Mesenchymal stem cell (in vitro differentiated cells and primary cell): Measurements from ENCODE around the gene RABL6.
"Not testable (repeated sequence)": the region's sequence is repeated elsewhere in the genome, so short reads cannot be mapped to it uniquely, and the experiment has no call there.

ENCODE experiments used
- DNase-seq: peaks from one replicate; pipeline ENCODE4 v3.0.0-alpha.2; 2013
- H2AFZ ChIP-seq: one replicate; pipeline ENCODE4 v1.6.1; 2013; ENCODE audit warnings: low read depth, mild to moderate bottlenecking, control low read depth, inconsistent platforms, low read length, moderate library complexity
- H2AK5ac ChIP-seq: 2 replicates; pipeline ENCODE4 v1.6.1; 2013; ENCODE audit warnings: low read length, moderate library complexity, mild to moderate bottlenecking, inconsistent platforms; ENCODE audit not compliant: severe bottlenecking
- H2BK120ac ChIP-seq: one replicate; pipeline ENCODE4 v1.6.1; 2013; ENCODE audit warnings: low read depth, mild to moderate bottlenecking, inconsistent platforms, low read length, moderate library complexity
- H2BK12ac ChIP-seq, 2 experiments: one replicate each; pipeline ENCODE4 v1.6.1; 2013; ENCODE audit warnings: inconsistent platforms in 2 of 2, low read length in 2 of 2, mild to moderate bottlenecking in 2 of 2, moderate library complexity in 2 of 2, control low read depth in 1 of 2
- H2BK15ac ChIP-seq: one replicate; pipeline ENCODE4 v1.6.1; 2013; ENCODE audit warnings: mild to moderate bottlenecking, low read depth, inconsistent platforms; ENCODE audit not compliant: poor library complexity, severe bottlenecking
- H2BK5ac ChIP-seq: 2 replicates; pipeline ENCODE4 v1.6.1; 2013; ENCODE audit warnings: low read depth, mild to moderate bottlenecking, low read length, control low read depth, inconsistent platforms; ENCODE audit not compliant: poor library complexity, severe bottlenecking
- H3K14ac ChIP-seq, 2 experiments: one replicate each; pipeline ENCODE4 v1.6.1; 2013; ENCODE audit warnings: inconsistent platforms in 2 of 2, low read length in 2 of 2, control low read depth in 1 of 2, mild to moderate bottlenecking in 1 of 2, moderate library complexity in 1 of 2
- H3K18ac ChIP-seq, 2 experiments: one replicate each; pipeline ENCODE4 v1.6.1; 2013; ENCODE audit warnings: inconsistent platforms in 2 of 2, low read length in 2 of 2, control low read depth in 1 of 2, low read depth in 1 of 2, mild to moderate bottlenecking in 1 of 2
- H3K23ac ChIP-seq, 2 experiments: one replicate each; pipeline ENCODE4 v1.6.1; 2013; ENCODE audit warnings: inconsistent platforms in 2 of 2, low read length in 2 of 2, mild to moderate bottlenecking in 2 of 2, moderate library complexity in 2 of 2, control low read depth in 1 of 2
- H3K27ac ChIP-seq: 2 replicates; pipeline ENCODE4 v1.5.1; 2013; ENCODE audit warnings: mild to moderate bottlenecking, moderate library complexity, low read length, control low read depth, inconsistent platforms; ENCODE audit not compliant: poor library complexity, severe bottlenecking
- H3K27me3 ChIP-seq, 2 experiments: 2 replicates each; pipeline versions ENCODE4 v1.6.1 to v1.7.0; 2013; ENCODE audit warnings: low read length in 2 of 2, mild to moderate bottlenecking in 2 of 2, moderate library complexity in 2 of 2, control low read depth in 1 of 2, inconsistent platforms in 1 of 2; ENCODE audit not compliant: control insufficient read depth in 1 of 2, insufficient read depth in 1 of 2
- H3K36me3 ChIP-seq, 2 experiments: 2 replicates each; pipeline versions ENCODE4 v1.6.1 to v1.7.0; 2013; ENCODE audit warnings: low read length in 2 of 2, control low read depth in 1 of 2, inconsistent platforms in 1 of 2, low read depth in 1 of 2, mild to moderate bottlenecking in 1 of 2; ENCODE audit not compliant: insufficient read depth in 2 of 2, control insufficient read depth in 1 of 2
- H3K4ac ChIP-seq, 2 experiments: one replicate each; pipeline ENCODE4 v1.6.1; 2013; ENCODE audit warnings: inconsistent platforms in 2 of 2, low read length in 2 of 2, mild to moderate bottlenecking in 2 of 2, moderate library complexity in 2 of 2, control low read depth in 1 of 2, low read depth in 1 of 2
- H3K4me1 ChIP-seq: 2 replicates; pipeline ENCODE4 v1.6.1; 2013; ENCODE audit warnings: low read depth, low read length, control low read depth; ENCODE audit not compliant: control insufficient read depth, insufficient read depth
- H3K4me2 ChIP-seq: 2 replicates; pipeline ENCODE4 v1.6.1; 2013; ENCODE audit warnings: low read length, mild to moderate bottlenecking, inconsistent platforms; ENCODE audit not compliant: poor library complexity, severe bottlenecking
- H3K4me3 ChIP-seq, 2 experiments: 2 replicates each; pipeline versions ENCODE4 v1.5.1 to v1.7.0; 2013; ENCODE audit warnings: low read length in 2 of 2, mild to moderate bottlenecking in 2 of 2, control low read depth in 1 of 2, low read depth in 1 of 2; ENCODE audit not compliant: insufficient read depth in 1 of 2
- H3K79me1 ChIP-seq: replicated peaks from 2 replicates; pipeline ENCODE4 v1.6.1; 2013; ENCODE audit warnings: mild to moderate bottlenecking, control low read depth, low read length, inconsistent platforms; ENCODE audit not compliant: poor library complexity, severe bottlenecking
- H3K9ac ChIP-seq: 2 replicates; pipeline ENCODE4 v1.7.0; 2013; ENCODE audit warnings: mild to moderate bottlenecking, low read length, moderate library complexity
- H3K9me3 ChIP-seq: 2 replicates; pipeline ENCODE4 v1.7.0; 2013; ENCODE audit warnings: mild to moderate bottlenecking, low read length; ENCODE audit not compliant: control insufficient read depth
- H4K8ac ChIP-seq: one replicate; pipeline ENCODE4 v1.6.1; 2013; ENCODE audit warnings: inconsistent platforms, mild to moderate bottlenecking, low read length, moderate library complexity
- H4K91ac ChIP-seq: one replicate; pipeline ENCODE4 v1.6.1; 2013; ENCODE audit warnings: mild to moderate bottlenecking, low read length, inconsistent platforms
- WGBS: methylation state at CpG from one replicate; pipeline ENCODE4 v1.1.7; 2013; ENCODE audit warnings: mixed read lengths; 5-methylcytosine and 5-hydroxymethylcytosine counted together

Gene RABL6

GRCh38 chr9:136865041-136865767 lies 57.5 kb downstream of the RABL6 start:
- no peak overlapping the region for H3K4ac ChIP-seq
- H3K9ac ChIP-seq: peak overlapping the region; percentile 75
- no peaks in the 10 kb centered on the region for H3K9me3 ChIP-seq
- no peak overlapping the region for H2BK15ac ChIP-seq
- H2BK120ac ChIP-seq: no peak overlapping the region
- WGBS: 67% methylated on average over 11 of the region's 11 CpGs
- H4K91ac ChIP-seq: peak overlapping the region; percentile 44
- H3K4me2 ChIP-seq: peak overlapping the region; percentile 83
- H3K27me3 ChIP-seq: no peaks in the 10 kb centered on the region
- no peak overlapping the region for H3K27ac ChIP-seq
- H3K14ac ChIP-seq: no peak overlapping the region
- peaks cover 46 to 48% of the 10 kb centered on the region in 2 experiments for H3K36me3 ChIP-seq
- peaks cover 25% of the 10 kb centered on the region for H3K79me1 ChIP-seq
- peak overlapping the region in 1 of 2 experiments; percentile 17 for H3K18ac ChIP-seq
- no peak overlapping the region for H2BK5ac ChIP-seq
- peak overlapping the region; percentile 55 for H2AK5ac ChIP-seq
- no peak overlapping the region for H4K8ac ChIP-seq
- DNase-seq: no peak
- H3K4me1 ChIP-seq: peaks cover 10% of the 10 kb centered on the region
- H3K23ac ChIP-seq: no peak overlapping the region
- no peak overlapping the region for H2AFZ ChIP-seq
- no peak overlapping the region for H2BK12ac ChIP-seq
- H3K4me3 ChIP-seq: peak overlapping the region; percentile 80 to 98

- Histone ChIP-seq H3K4me2 (peak overlapping the region; percentile 83), H3K36me3 (peaks cover 41 to 43% of the 10 kb centered on the region in 2 experiments), H3K14ac (peak overlapping the region in 1 of 2 experiments; percentile 89), H3K9me3 (no peaks in the 10 kb centered on the region), H2AFZ (peak overlapping the region; percentile 62), H3K4me1 (peaks cover 10% of the 10 kb centered on the region), H3K9ac (peak overlapping the region; percentile 86), H3K4ac (peak overlapping the region in 1 of 2 experiments; percentile 92), H3K4me3 (peak overlapping the region; percentile 80 to 98), H3K79me1 (peaks cover 25% of the 10 kb centered on the region), H3K27me3 (no peaks in the 10 kb centered on the region), H3K18ac (peak overlapping the region; percentile 84 to 95), H2BK15ac (no peak overlapping the region), H3K23ac (peak overlapping the region in 1 of 2 experiments; percentile 81), H2BK120ac (peak overlapping the region; percentile 54), H2AK5ac (no peak overlapping the region), H4K91ac (peak overlapping the region; percentile 88), H2BK12ac (peak overlapping the region in 1 of 2 experiments; percentile 37), H2BK5ac (no peak overlapping the region), H4K8ac (peak overlapping the region; percentile 88), H3K27ac (no peak overlapping the region)
- DNase-seq: no peak
- 1% methylated on average over 20 of the region's 20 CpGs for WGBS
Observed at GRCh38 chr9:136865768-136866103, 58.0 kb downstream of the RABL6 start.

GRCh38 chr9:136866898-136867421 lies 59.2 kb downstream of the RABL6 start:
- H4K8ac ChIP-seq, H2AK5ac ChIP-seq, H3K9me3 ChIP-seq, H3K4ac ChIP-seq, H3K23ac ChIP-seq, H2BK15ac ChIP-seq, H4K91ac ChIP-seq, H3K27ac ChIP-seq, H2BK12ac ChIP-seq, H2BK120ac ChIP-seq, H3K18ac ChIP-seq, DNase-seq, H3K14ac ChIP-seq, H2BK5ac ChIP-seq, H3K27me3 ChIP-seq, H2AFZ ChIP-seq: not testable (repeated sequence)
- peaks cover 19% of the 10 kb centered on the region for H3K79me1 ChIP-seq
- WGBS: 96% methylated on average over 23 of the region's 29 CpGs
- H3K4me2 ChIP-seq: peak overlapping the region; percentile 33
- peak overlapping the region; percentile 68 to 76 for H3K4me3 ChIP-seq
- H3K36me3 ChIP-seq: peaks cover 29 to 31% of the 10 kb centered on the region in 2 experiments
- H3K4me1 ChIP-seq: peaks cover 10% of the 10 kb centered on the region
- peak overlapping the region; percentile 86 for H3K9ac ChIP-seq

GRCh38 chr9:136867480-136867879 lies 59.7 kb downstream of the RABL6 start:
- no peak overlapping the region for H2BK12ac ChIP-seq
- DNase-seq: no peak
- H2AFZ ChIP-seq: no peak overlapping the region
- H3K4me3 ChIP-seq: peak overlapping the region in 1 of 2 experiments; percentile 76
- no peak overlapping the region for H3K4ac ChIP-seq
- no peak overlapping the region for H3K4me2 ChIP-seq
- no peaks in the 10 kb centered on the region for H3K9me3 ChIP-seq
- no peak overlapping the region for H4K8ac ChIP-seq
- H2BK120ac ChIP-seq: no peak overlapping the region
- H3K9ac ChIP-seq: no peak overlapping the region
- peaks cover 10% of the 10 kb centered on the region for H3K4me1 ChIP-seq
- H4K91ac ChIP-seq: no peak overlapping the region
- H2BK5ac ChIP-seq: no peak overlapping the region
- H3K36me3 ChIP-seq: peaks cover 23 to 26% of the 10 kb centered on the region in 2 experiments
- no peak overlapping the region for H3K27ac ChIP-seq
- no peak overlapping the region for H3K23ac ChIP-seq
- no peaks in the 10 kb centered on the region for H3K27me3 ChIP-seq
- no peak overlapping the region for H2AK5ac ChIP-seq
- no peak overlapping the region for H2BK15ac ChIP-seq
- H3K14ac ChIP-seq: no peak overlapping the region
- no peak overlapping the region for H3K18ac ChIP-seq
- peaks cover 16% of the 10 kb centered on the region for H3K79me1 ChIP-seq
- WGBS: 98% methylated on average over 17 of the region's 18 CpGs
